Gastrocnemius medialis (tissue), 4 donors: Measurements from ENCODE around the gene CENPE. TPM values are rescaled to one million over a fixed set of nuclear protein-coding genes. Genes with fewer than 3 reads are reported as not detected.

Source experiments
- ATAC-seq, 2 donors: fragments of 150-250 bp; one replicate each; pipeline ENCODE4 v1.9.1; 2016
- DNase-seq, 2 donors: peaks; one replicate each; pipeline ENCODE4 v3.0.0-alpha.2; 2019
- H3K27ac ChIP-seq, 4 donors: fragments of 200-600 bp; sonication (generic); 1 replicate in 1 of 4; 2 replicates in 3 of 4; pipeline ENCODE4 v1.5.1; 2016 to 2018; ENCODE audit warnings: mild to moderate bottlenecking in 2 of 4, moderate library complexity in 1 of 4
- H3K27me3 ChIP-seq, 3 donors: fragments of 200-600 bp; sonication (generic) in 2 of 3; 1 replicate in 1 of 3; 2 replicates in 2 of 3; pipeline versions ENCODE4 v1.5.1 to v1.6.0; 2016 to 2019; ENCODE audit warnings: mild to moderate bottlenecking in 1 of 3, moderate library complexity in 1 of 3
- H3K36me3 ChIP-seq, 2 donors: fragments of 200-600 bp; sonication (generic) in 1 of 2; one replicate each; pipeline ENCODE4 v1.5.1; 2017 to 2018
- H3K4me1 ChIP-seq, 2 donors: fragments of 200-600 bp; sonication (generic) in 1 of 2; one replicate each; pipeline ENCODE4 v1.5.1; 2016 to 2017; ENCODE audit warnings: mild to moderate bottlenecking in 2 of 2
- H3K4me3 ChIP-seq, 4 donors: fragments of 200-600 bp; sonication (generic) in 3 of 4; 1 replicate in 1 of 4; 2 replicates in 3 of 4; pipeline ENCODE4 v1.5.1; 2016 to 2019; ENCODE audit warnings: mild to moderate bottlenecking in 2 of 4
- H3K9me3 ChIP-seq, 3 donors: fragments of 200-600 bp; sonication (generic) in 2 of 3; 1 replicate in 1 of 3; 2 replicates in 2 of 3; pipeline ENCODE4 v1.5.1; 2016 to 2019
- CTCF ChIP-seq, 5 experiments: fragments of 450-650 bp in 3 of 5; fragments of 200-600 bp in 2 of 5; sonication (generic) in 2 of 5; IDR thresholded peaks in 4 of 5; conservative IDR thresholded peaks in 1 of 5; 1 replicate in 4 of 5; 2 replicates in 1 of 5; pipeline ENCODE4 v1.5.1; 2016 to 2019; ENCODE audit warnings: antibody characterized with exemption in 5 of 5, mild to moderate bottlenecking in 3 of 5, moderate library complexity in 3 of 5
- POLR2A ChIP-seq, 2 donors: fragments of 450-650 bp; IDR thresholded peaks; one replicate each; pipeline ENCODE4 v1.6.1; 2017; ENCODE audit warnings: antibody characterized with exemption in 2 of 2, mild to moderate bottlenecking in 2 of 2, moderate library complexity in 2 of 2
- in situ Hi-C, 4 donors: fragments of 200-750 bp; cut with MboI; loops; one replicate each; pipeline versions ENCODE4 v1.15.0 to v1.8.0; 2017; ENCODE audit warnings: low sequenced_read_pairs in 4 of 4
- intact Hi-C: fragments of 100-400 bp; cut with DNase I; formaldehyde crosslinking; loops from one replicate; pipeline ENCODE4 v1.15.1; 2023; ENCODE audit warnings: low total_unique reads
- total RNA-seq, 4 donors: library from RNA; depleted of rRNA; stranded (reverse); fragments of >200 nt; gene quantifications; one replicate each; pipeline versions ENCODE4 v1.1.0 to v1.2.3, GENCODE V29; 2016

Gene CENPE
- total RNA-seq, 4 donors from 2014 or later = 0.15 to 0.63 (median 0.18) TPM

- TF ChIP-seq CTCF (IDR thresholded peaks at IDR 0.05 in 4 of 5, conservative IDR thresholded peaks at IDR 0.05 in 1 of 5) = no peak
- TF ChIP-seq POLR2A (IDR thresholded peaks at IDR 0.05) = no peak
- in situ Hi-C loops (no loop called here), intact Hi-C loops (no loop called here)
- H3K4me3 ChIP-seq = no peak overlapping the region
- DNase-seq (no peak), ATAC-seq (no peak)
- no peaks in the 10 kb centered on the region for H3K9me3 ChIP-seq
- H3K4me1 ChIP-seq = no peaks in the 10 kb centered on the region
- no peaks in the 10 kb centered on the region for H3K27me3 ChIP-seq
- no peak overlapping the region for H3K27ac ChIP-seq
- no peaks in the 10 kb centered on the region for H3K36me3 ChIP-seq
Observed at GRCh38 chr4:103111598-103111997, 86.5 kb downstream of the CENPE start.

- H3K9me3 ChIP-seq = no peaks in the 10 kb centered on the region
- no peak overlapping the region for H3K4me3 ChIP-seq
- in situ Hi-C loops (loop anchor here in 2 of 4 donors (10.0 kb wide), 1 partner anchor 484 kb away; no protein-coding TSS in a partner anchor), intact Hi-C loops (no loop called here)
- no peaks in the 10 kb centered on the region for H3K27me3 ChIP-seq
- no peaks in the 10 kb centered on the region for H3K36me3 ChIP-seq
- no peak for TF ChIP-seq POLR2A (IDR thresholded peaks at IDR 0.05)
- TF ChIP-seq CTCF (IDR thresholded peaks at IDR 0.05 in 4 of 5, conservative IDR thresholded peaks at IDR 0.05 in 1 of 5) = no peak
- DNase-seq (no peak), ATAC-seq (no peak)
- H3K27ac ChIP-seq = no peak overlapping the region
- H3K4me1 ChIP-seq = no peaks in the 10 kb centered on the region
Observed at GRCh38 chr4:103108542-103108941, 89.6 kb downstream of the CENPE start.

- in situ Hi-C loops = loop anchor here in 2 of 4 donors (10.0 kb wide), 1 partner anchor 481 kb away; no protein-coding TSS in a partner anchor
- intact Hi-C loops = no loop called here
- DNase-seq (no peak), ATAC-seq (no peak)
- TF ChIP-seq POLR2A (IDR thresholded peaks at IDR 0.05) = no peak
- no peaks in the 10 kb centered on the region for H3K9me3 ChIP-seq
- H3K4me1 ChIP-seq = no peaks in the 10 kb centered on the region
- H3K27me3 ChIP-seq = no peaks in the 10 kb centered on the region
- no peak overlapping the region for H3K4me3 ChIP-seq
- H3K27ac ChIP-seq = no peak overlapping the region
- no peaks in the 10 kb centered on the region for H3K36me3 ChIP-seq
Observed at GRCh38 chr4:103105558-103106356, 92.4 kb downstream of the CENPE start.

GRCh38 chr4:103104886-103105285 lies 93.3 kb downstream of the CENPE start:
- ATAC-seq (no peak), DNase-seq (no peak)
- Histone ChIP-seq H3K27me3 (no peaks in the 10 kb centered on the region), H3K4me1 (no peaks in the 10 kb centered on the region), H3K36me3 (no peaks in the 10 kb centered on the region), H3K27ac (no peak overlapping the region), H3K4me3 (no peak overlapping the region), H3K9me3 (no peaks in the 10 kb centered on the region)
- in situ Hi-C loops (loop anchor here in 2 of 4 donors (10.0 kb wide), 1 partner anchor 480 kb away; no protein-coding TSS in a partner anchor), intact Hi-C loops (no loop called here)
- TF ChIP-seq CTCF (IDR thresholded peaks at IDR 0.05 in 4 of 5, conservative IDR thresholded peaks at IDR 0.05 in 1 of 5) = no peak
- no peak for TF ChIP-seq POLR2A (IDR thresholded peaks at IDR 0.05)

GRCh38 chr4:103100691-103101090 lies 97.5 kb downstream of the CENPE start:
- no peak for TF ChIP-seq POLR2A (IDR thresholded peaks at IDR 0.05)
- no peak for TF ChIP-seq CTCF (IDR thresholded peaks at IDR 0.05 in 4 of 5, conservative IDR thresholded peaks at IDR 0.05 in 1 of 5)
- Histone ChIP-seq H3K9me3 (no peaks in the 10 kb centered on the region), H3K27me3 (no peaks in the 10 kb centered on the region), H3K4me1 (peaks cover 12 to 16% of the 10 kb centered on the region in 2 donors), H3K4me3 (no peak overlapping the region), H3K27ac (no peak overlapping the region), H3K36me3 (no peaks in the 10 kb centered on the region)
- in situ Hi-C loops = loop anchor here in 2 of 4 donors (10.0 kb wide), 1 partner anchor 476 kb away; no protein-coding TSS in a partner anchor
- ATAC-seq = no peak
- intact Hi-C loops = no loop called here
- no peak for DNase-seq
